ENCODE data around the gene CDR2.

Gene CDR2

GRCh38 chr16:22374311-22375116 is at the start of gene CDR2:
Gene CDR2 (minus strand): TSS chr16:22374619. CDS start chr16:22374309, 310 bp downstream.
- peak within 1 kb of the TSS; percentile 89 for H3K4me3 ChIP-seq (ENCODE audit: low read length)
- H3K4me2 ChIP-seq (ENCODE audit: low read length): peak within 1 kb of the TSS; percentile 79
- TF ChIP-seq CTCF (IDR thresholded peaks at IDR 0.05; ENCODE audit: low read depth, low read length, poor library complexity, severe bottlenecking) (no peak), EZH2phosphoT487 (IDR thresholded peaks at IDR 0.05; ENCODE audit: borderline replicate concordance, low read length) (no peak)
- peaks cover 42% of the 10 kb centered on the region for H3K4me1 ChIP-seq (ENCODE audit: control insufficient read depth, low read length)
- peaks cover 7% of the 10 kb centered on the region; the same call in 1 of the 2 replicates for H3K27me3 ChIP-seq (ENCODE audit: control insufficient read depth, low read length)
- H3K79me2 ChIP-seq (ENCODE audit: control insufficient read depth, low read length): peaks cover 46% of the 10 kb centered on the region
- H3K36me3 ChIP-seq (ENCODE audit: control insufficient read depth, low read length): peaks cover 21% of the 10 kb centered on the region
- H3F3A ChIP-seq (ENCODE audit: control insufficient read depth, insufficient read depth): peaks cover 11% of the 10 kb centered on the region
- H4K20me1 ChIP-seq (ENCODE audit: control insufficient read depth, insufficient read depth, low read depth, low read length): no peaks in the 10 kb centered on the region
- H3K27ac ChIP-seq (ENCODE audit: low read depth, low read length): peak within 1 kb of the TSS; percentile 6
- no peaks in the 10 kb centered on the region for H3K9me3 ChIP-seq (ENCODE audit: control insufficient read depth, insufficient read depth, low read length)
- H3K9me2 ChIP-seq (replicated peaks; ENCODE audit: control insufficient read depth, low read length): no peaks in the 10 kb centered on the region

- no peaks in the 10 kb centered on the region for H3K4me1 ChIP-seq (ENCODE audit: control insufficient read depth, low read length)
- no peaks in the 10 kb centered on the region for H4K20me1 ChIP-seq (ENCODE audit: control insufficient read depth, insufficient read depth, low read depth, low read length)
- no peaks in the 10 kb centered on the region for H3K9me3 ChIP-seq (ENCODE audit: control insufficient read depth, insufficient read depth, low read length)
- TF ChIP-seq CTCF (IDR thresholded peaks at IDR 0.05; ENCODE audit: low read depth, low read length, poor library complexity, severe bottlenecking): no peak
- TF ChIP-seq EZH2phosphoT487 (IDR thresholded peaks at IDR 0.05; ENCODE audit: borderline replicate concordance, low read length): no peak
- no peaks in the 10 kb centered on the region for H3K27me3 ChIP-seq (ENCODE audit: control insufficient read depth, low read length)
- no peak overlapping the region for H3K27ac ChIP-seq (ENCODE audit: low read depth, low read length)
- H3K79me2 ChIP-seq (ENCODE audit: control insufficient read depth, low read length): no peaks in the 10 kb centered on the region
- H3K4me2 ChIP-seq (ENCODE audit: low read length): no peak overlapping the region
- H3F3A ChIP-seq (ENCODE audit: control insufficient read depth, insufficient read depth): no peaks in the 10 kb centered on the region
- no peaks in the 10 kb centered on the region for H3K9me2 ChIP-seq (replicated peaks; ENCODE audit: control insufficient read depth, low read length)
- no peak overlapping the region for H3K4me3 ChIP-seq (ENCODE audit: low read length)
- peaks cover 43% of the 10 kb centered on the region for H3K36me3 ChIP-seq (ENCODE audit: control insufficient read depth, low read length)
Measured at GRCh38 chr16:22423716-22424115, 49.3 kb upstream of the CDR2 start.

GRCh38 chr16:22421136-22421535 is 46.7 kb upstream of the CDR2 start:
- no peak overlapping the region for H3K4me3 ChIP-seq (ENCODE audit: low read length)

More at GRCh38 chr16:22421136-22421535, 46.7 kb upstream of the CDR2 start:
- Histone ChIP-seq H3K4me2 (ENCODE audit: low read length) (no peak overlapping the region), H3K79me2 (ENCODE audit: control insufficient read depth, low read length) (no peaks in the 10 kb centered on the region), H3K27ac (ENCODE audit: low read depth, low read length) (no peak overlapping the region), H3F3A (ENCODE audit: control insufficient read depth, insufficient read depth) (0 out of 2 replicates have a peak, but pooled peaks cover 3% of the 10 kb centered on the region), H4K20me1 (ENCODE audit: control insufficient read depth, insufficient read depth, low read depth, low read length) (no peaks in the 10 kb centered on the region), H3K27me3 (ENCODE audit: control insufficient read depth, low read length) (no peaks in the 10 kb centered on the region), H3K36me3 (ENCODE audit: control insufficient read depth, low read length) (peaks cover 36% of the 10 kb centered on the region), H3K4me1 (ENCODE audit: control insufficient read depth, low read length) (no peaks in the 10 kb centered on the region), H3K9me2 (replicated peaks; ENCODE audit: control insufficient read depth, low read length) (no peaks in the 10 kb centered on the region), H3K9me3 (ENCODE audit: control insufficient read depth, insufficient read depth, low read length) (no peaks in the 10 kb centered on the region)
- no peak for TF ChIP-seq CTCF (IDR thresholded peaks at IDR 0.05; ENCODE audit: low read depth, low read length, poor library complexity, severe bottlenecking)
- no peak for TF ChIP-seq EZH2phosphoT487 (IDR thresholded peaks at IDR 0.05; ENCODE audit: borderline replicate concordance, low read length)
